Adrenal gland (tissue), 12 donors: ENCODE measurements around the gene TNS1. TPM values are rescaled to one million over a fixed set of nuclear protein-coding genes. Genes with fewer than 3 reads are reported as not detected.

Experiments
- DNase-seq, 7 donors: peaks; one replicate each; pipeline ENCODE4 v3.0.0-alpha.2; 2019 to 2020
- H3K27ac ChIP-seq, 5 donors: fragments of 200-600 bp; sonication (generic) in 4 of 5; 1 replicate in 3 of 5; 2 replicates in 2 of 5; pipeline versions ENCODE4 v1.5.1 to v1.8.0; 2016 to 2020; ENCODE audit warnings: mild to moderate bottlenecking in 1 of 5
- H3K27me3 ChIP-seq: fragments of 200-600 bp; 2 replicates; pipeline ENCODE4 v1.8.0; 2021
- H3K36me3 ChIP-seq, 2 donors: fragments of 200-600 bp; replicated peaks in 1 of 2; 1 replicate in 1 of 2; 2 replicates in 1 of 2; pipeline versions ENCODE4 v1.5.1 to v1.8.0; 2018 to 2022
- H3K4me1 ChIP-seq, 2 donors: fragments of 200-600 bp; replicated peaks in 1 of 2; 1 replicate in 1 of 2; 2 replicates in 1 of 2; pipeline versions ENCODE4 v1.5.1 to v1.8.0; 2018 to 2021
- H3K4me3 ChIP-seq, 4 donors: fragments of 200-600 bp; sonication (generic) in 3 of 4; one replicate each; pipeline ENCODE4 v1.5.1; 2016 to 2018
- H3K9me3 ChIP-seq, 3 donors: fragments of 200-600 bp; sonication (generic) in 1 of 3; replicated peaks in 1 of 3; 1 replicate in 2 of 3; 2 replicates in 1 of 3; pipeline versions ENCODE4 v1.5.1 to v1.8.0; 2016 to 2021
- CTCF ChIP-seq, 6 experiments: fragments of 450-650 bp in 4 of 6; fragments of 200-600 bp in 2 of 6; sonication (generic) in 1 of 6; IDR thresholded peaks; 1 replicate in 5 of 6; 2 replicates in 1 of 6; pipeline versions ENCODE4 v1.5.1 to v1.8.0; 2016 to 2021; ENCODE audit warnings: antibody characterized with exemption in 6 of 6, mild to moderate bottlenecking in 2 of 6, moderate library complexity in 1 of 6
- POLR2A ChIP-seq, 2 donors: fragments of 450-650 bp; IDR thresholded peaks; one replicate each; pipeline ENCODE4 v1.6.1; 2017; ENCODE audit warnings: antibody characterized with exemption in 2 of 2, mild to moderate bottlenecking in 2 of 2, moderate library complexity in 1 of 2
- WGBS, 4 donors: extraction: QIAGEN DNeasy Blood & Tissue Kit in 2 of 4; methylation state at CpG; one replicate each; pipeline versions ENCODE4 v1.1.5 to v1.1.7; 2013 to 2017; 5-methylcytosine and 5-hydroxymethylcytosine counted together
- intact Hi-C, 2 donors: fragments of 100-400 bp; cut with DNase I; formaldehyde crosslinking; loops; one replicate each; pipeline versions ENCODE4 v1.14.1 to v1.15.0; 2022 to 2023
- polyA plus RNA-seq, 3 donors: library from polyadenylated mRNA; stranded (reverse); fragments of 200-250 nt in 2 of 3; fragments of 350-450 nt in 1 of 3; fragmentation: Illumina TruSeq in 1 of 3; extraction: RNeasy Lipid Tissue Mini Kit (QIAGEN cat#74804) in 1 of 3; gene quantifications; one replicate each; pipeline ENCODE4 v1.2.3, GENCODE V29; 2013 to 2014
- total RNA-seq, 9 donors: library from RNA; depleted of rRNA in 4 of 9; stranded (reverse); fragments of >200 nt in 4 of 9; fragments of 120-200 nt in 1 of 9; fragmentation: NEBNext Ultra II Directional in 1 of 9; extraction: Animal tissue kit (Norgen Biotek cat#: 25700) in 1 of 9; gene quantifications; one replicate each; pipeline versions ENCODE4 v1.1.0 to v1.2.4, GENCODE V29; 2013 to 2023
- donor health status: healthy with polysubstance abuse.
- donor health status: Bipolar disorder and iron deficiency.
- donor health status: DM: yes; HTN: yes; CAD: no.
- donor health status: DM: no; HTN: no; CAD: no.
- donor health status: DM: no; HTN: no; CAD: no.
- donor health status: DM: yes; HTN: yes; CAD: no.

Gene TNS1
- total and polyA plus RNA-seq, 12 donors = 34.1 to 341 (median 252) TPM

GRCh38 chr2:218024336-218024735 lies 21.5 kb upstream of the TNS1 start:
- no peaks in the 10 kb centered on the region for H3K27me3 ChIP-seq
- TF ChIP-seq POLR2A (IDR thresholded peaks at IDR 0.05) (no peak), CTCF (IDR thresholded peaks at IDR 0.05) (no peak)
- intact Hi-C loops = no loop called here
- no peak overlapping the region for H3K27ac ChIP-seq
- no peaks in the 10 kb centered on the region for H3K36me3 ChIP-seq
- H3K4me3 ChIP-seq = no peak overlapping the region
- DNase-seq = peak in 4 of 7 donors; percentile 2 to 12 (median 10)
- no peaks in the 10 kb centered on the region for H3K4me1 ChIP-seq
- 71 to 85% (median 82%) methylated on average over 1 to 2 of the region's 2 CpGs for WGBS, 4 donors
- H3K9me3 ChIP-seq = no peaks in the 10 kb centered on the region

GRCh38 chr2:218023636-218024035 lies 20.8 kb upstream of the TNS1 start:
- Histone ChIP-seq H3K4me1 (no peaks in the 10 kb centered on the region), H3K27me3 (no peaks in the 10 kb centered on the region), H3K27ac (no peak overlapping the region), H3K9me3 (no peaks in the 10 kb centered on the region), H3K36me3 (no peaks in the 10 kb centered on the region), H3K4me3 (no peak overlapping the region)
- peak in 4 of 7 donors; percentile 2 to 8 (median 8) for DNase-seq
- 79 to 87% (median 81%) methylated on average over 3 of the region's 3 CpGs for WGBS, 4 donors
- TF ChIP-seq POLR2A (IDR thresholded peaks at IDR 0.05) (no peak), CTCF (IDR thresholded peaks at IDR 0.05) (no peak)
- intact Hi-C loops = no loop called here

- peak in 5 of 7 donors; percentile 3 to 13 (median 8) for DNase-seq
- H3K27me3 ChIP-seq = no peaks in the 10 kb centered on the region
- TF ChIP-seq CTCF (IDR thresholded peaks at IDR 0.05) (no peak), POLR2A (IDR thresholded peaks at IDR 0.05) (no peak)
- H3K9me3 ChIP-seq = no peaks in the 10 kb centered on the region
- intact Hi-C loops = no loop called here
- WGBS, 4 donors = 86 to 93% (median 90%) methylated on average over 5 to 7 of the region's 7 CpGs
- H3K27ac ChIP-seq = no peak overlapping the region
- H3K4me3 ChIP-seq = no peak overlapping the region
- H3K36me3 ChIP-seq = no peaks in the 10 kb centered on the region
- H3K4me1 ChIP-seq = peaks cover 0 to 6% of the 10 kb centered on the region in 2 donors
Observed at GRCh38 chr2:218022851-218023530, 20.2 kb upstream of the TNS1 start.

- no peaks in the 10 kb centered on the region for H3K9me3 ChIP-seq
- H3K27ac ChIP-seq = no peak overlapping the region
- no peaks in the 10 kb centered on the region for H3K27me3 ChIP-seq
- H3K4me3 ChIP-seq = no peak overlapping the region
- peaks cover 0 to 13% of the 10 kb centered on the region in 2 donors for H3K4me1 ChIP-seq
- TF ChIP-seq POLR2A (IDR thresholded peaks at IDR 0.05) (no peak), CTCF (IDR thresholded peaks at IDR 0.05) (no peak)
- intact Hi-C loops = no loop called here
- DNase-seq = peak in 4 of 7 donors; percentile 3 to 42 (median 13)
- 92 to 96% (median 96%) methylated on average over 10 of the region's 10 CpGs for WGBS, 4 donors
- H3K36me3 ChIP-seq = no peaks in the 10 kb centered on the region
Observed at GRCh38 chr2:218022131-218022850, 19.5 kb upstream of the TNS1 start.
